EH (cell line): Measurements from ENCODE around the gene COL4A2.
A peak's percentile ranks its signal among the peaks of the same experiment; 100 is the strongest.

Source experiments
- DNase-seq: peaks from one replicate; pipeline ENCODE4 v3.0.0-alpha.2; 2015; ENCODE audit warnings: low read depth

The COL4A2 gene

DNA sequence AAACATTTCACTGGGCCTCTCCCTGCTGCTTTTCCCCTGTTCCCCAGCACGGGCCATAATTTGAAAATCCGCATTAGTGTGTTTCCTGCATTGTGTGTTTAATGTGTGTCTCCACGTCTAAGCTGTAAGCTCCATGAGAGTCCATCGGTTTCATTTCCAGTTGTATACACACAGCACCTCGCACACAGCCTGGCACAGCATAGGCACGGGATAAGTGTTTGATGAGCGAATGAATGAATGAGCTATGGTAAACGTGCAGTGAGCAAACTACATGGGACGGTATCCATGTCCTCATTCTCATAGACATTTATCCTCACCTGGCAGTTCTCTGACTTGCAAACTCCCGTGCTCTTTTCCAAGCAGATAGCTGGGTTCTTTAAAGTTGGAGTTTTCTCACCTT is 148.4 kb downstream of the COL4A2 start:
- no peak for DNase-seq

DNA sequence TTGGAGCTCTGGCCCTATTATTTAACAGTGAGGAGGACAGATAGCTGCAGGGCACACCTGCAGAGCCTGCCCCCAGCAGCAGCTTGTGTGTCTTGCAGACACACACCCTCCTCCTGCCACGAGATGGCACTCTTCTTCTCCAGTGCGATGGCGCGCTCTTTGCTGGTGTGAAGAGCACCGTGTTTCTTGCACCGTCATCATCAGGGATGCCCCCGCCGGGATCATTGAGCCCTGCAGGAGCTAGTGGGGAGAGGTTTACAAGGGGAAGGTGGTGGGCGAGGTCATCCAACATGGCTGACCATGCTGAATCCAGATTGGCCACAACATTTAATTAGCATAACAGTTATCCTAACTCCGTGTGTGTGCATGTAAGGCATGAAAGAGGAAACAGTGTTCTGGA is 148.9 kb downstream of the COL4A2 start:
- peak; percentile 46 for DNase-seq

DNA sequence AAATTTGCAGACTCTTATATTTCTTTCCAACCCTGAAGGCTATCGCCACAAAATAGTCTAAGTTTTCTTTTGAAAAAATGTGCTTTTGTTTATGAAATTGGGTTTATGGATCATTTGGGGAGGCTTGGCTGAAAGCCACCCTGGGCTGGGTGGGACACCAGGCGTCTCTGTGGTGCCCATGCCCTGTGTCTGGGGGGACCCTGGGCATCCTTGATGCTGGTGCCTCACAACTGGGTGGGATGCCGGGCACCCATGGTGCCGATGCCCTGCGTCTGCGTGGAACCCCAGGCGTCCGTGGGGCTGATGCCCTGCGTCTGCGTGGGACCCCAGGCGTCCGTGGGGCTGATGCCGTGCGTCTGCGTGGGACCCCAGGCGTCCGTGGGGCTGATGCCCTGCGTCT is 149.5 kb downstream of the COL4A2 start:
- no peak for DNase-seq

DNA sequence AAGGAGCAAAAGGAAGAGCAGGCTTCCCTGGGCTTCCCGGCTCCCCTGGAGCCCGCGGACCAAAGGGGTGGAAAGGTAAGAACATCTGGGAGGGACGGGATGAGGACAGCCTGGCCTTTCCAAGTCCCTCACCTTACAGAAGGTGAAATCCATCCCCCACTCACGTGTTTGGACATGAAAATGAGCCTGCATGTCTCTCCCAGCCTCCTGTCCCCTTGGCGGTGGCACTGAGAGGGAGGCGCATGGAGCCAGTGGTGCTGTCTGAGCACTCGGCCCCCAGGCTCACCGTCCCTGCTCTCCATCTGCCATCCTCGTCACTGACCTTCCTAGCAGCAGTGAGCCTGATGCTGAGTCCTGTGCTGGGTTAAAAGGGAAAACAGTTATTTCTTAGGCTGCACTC is 150.3 kb downstream of the COL4A2 start:
- DNase-seq, result no peak

DNA sequence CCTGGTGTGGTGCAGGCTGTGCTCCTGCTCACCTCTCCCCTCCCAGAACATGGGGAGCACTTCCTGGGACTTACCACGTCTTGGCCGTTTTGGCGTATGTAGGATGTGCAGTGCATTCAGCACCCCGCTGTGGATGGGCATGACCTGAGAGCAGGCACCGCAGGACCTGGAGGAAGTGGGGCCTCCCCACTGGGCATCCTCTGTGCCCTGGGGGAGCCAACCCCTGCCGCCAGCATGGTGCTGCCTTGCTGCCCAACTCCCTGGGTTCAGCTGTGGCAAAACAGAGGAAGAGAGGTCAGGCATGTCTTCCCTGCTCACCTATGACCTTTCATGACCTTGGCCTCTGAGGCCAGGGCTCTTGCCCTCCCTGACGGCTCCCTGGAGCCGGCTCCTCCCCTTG is 150.9 kb downstream of the COL4A2 start:
- DNase-seq, result no peak

DNA sequence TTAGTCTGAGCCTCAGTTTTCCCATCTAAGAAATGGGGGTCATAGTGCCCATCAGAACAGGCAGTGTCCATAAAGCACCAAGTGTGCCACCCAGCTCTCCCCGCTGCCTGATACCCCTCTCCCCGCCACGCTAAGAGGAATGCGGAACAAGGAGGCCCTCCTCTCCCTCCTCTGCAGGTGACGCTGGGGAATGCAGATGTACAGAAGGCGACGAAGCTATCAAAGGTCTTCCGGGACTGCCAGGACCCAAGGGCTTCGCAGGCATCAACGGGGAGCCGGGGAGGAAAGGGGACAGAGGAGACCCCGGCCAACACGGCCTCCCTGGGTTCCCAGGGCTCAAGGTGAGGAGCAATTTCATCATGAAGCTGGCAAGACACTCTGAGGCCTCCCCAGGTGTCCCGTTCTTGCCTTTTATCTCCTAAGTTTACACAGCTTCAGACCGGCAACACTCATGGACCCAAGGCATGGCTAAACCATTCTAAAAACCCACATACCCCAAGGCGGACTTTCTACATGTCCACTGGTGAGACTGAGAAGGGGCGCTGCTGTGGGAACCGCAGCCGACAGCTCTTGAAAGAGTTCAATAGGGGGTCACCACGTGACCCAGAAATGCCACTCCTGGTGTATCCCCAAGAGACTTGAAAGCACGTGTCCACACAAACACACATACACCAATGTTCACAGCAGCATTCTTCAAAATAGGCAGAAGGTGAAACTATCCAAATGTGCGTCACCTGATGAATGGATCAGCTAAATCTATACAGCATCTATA is 151.7 kb downstream of the COL4A2 start:
- DNase-seq, result no peak

DNA sequence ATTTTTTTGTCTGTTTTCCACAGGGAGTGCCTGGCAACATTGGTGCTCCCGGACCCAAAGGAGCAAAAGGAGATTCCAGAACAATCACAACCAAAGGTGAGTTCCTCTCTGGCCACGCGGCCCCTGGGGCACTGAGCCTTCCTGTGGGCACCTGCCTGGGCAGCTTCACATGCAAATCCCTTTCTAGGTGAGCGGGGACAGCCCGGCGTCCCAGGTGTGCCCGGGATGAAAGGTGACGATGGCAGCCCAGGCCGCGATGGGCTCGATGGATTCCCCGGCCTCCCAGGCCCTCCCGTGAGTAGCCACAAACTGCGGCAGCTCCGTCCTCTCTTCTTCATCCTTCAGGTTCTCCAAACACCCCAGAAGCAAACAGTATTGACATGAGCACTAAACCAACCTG is 155.0 kb downstream of the COL4A2 start:
- no peak for DNase-seq

DNA sequence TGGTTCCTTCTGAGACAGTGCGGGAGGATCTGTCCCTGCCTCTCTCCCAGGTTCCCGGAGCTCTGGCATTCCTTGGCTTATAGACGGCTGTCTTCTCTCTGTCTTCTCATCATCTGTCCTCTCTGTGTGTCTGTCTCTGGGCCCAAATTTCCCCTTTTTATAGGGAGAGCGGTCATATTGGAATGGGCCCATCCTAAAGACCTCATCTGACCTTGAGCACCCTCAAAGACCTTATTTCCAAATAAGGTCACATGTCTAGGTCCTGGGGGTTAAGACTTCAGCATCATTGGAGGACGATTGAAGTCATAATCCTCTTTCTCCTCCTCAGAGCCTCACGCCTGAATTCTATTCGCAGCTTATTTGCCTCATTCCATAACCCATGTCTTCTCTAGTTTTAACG is 156.1 kb downstream of the COL4A2 start:
- DNase-seq, result no peak

DNA sequence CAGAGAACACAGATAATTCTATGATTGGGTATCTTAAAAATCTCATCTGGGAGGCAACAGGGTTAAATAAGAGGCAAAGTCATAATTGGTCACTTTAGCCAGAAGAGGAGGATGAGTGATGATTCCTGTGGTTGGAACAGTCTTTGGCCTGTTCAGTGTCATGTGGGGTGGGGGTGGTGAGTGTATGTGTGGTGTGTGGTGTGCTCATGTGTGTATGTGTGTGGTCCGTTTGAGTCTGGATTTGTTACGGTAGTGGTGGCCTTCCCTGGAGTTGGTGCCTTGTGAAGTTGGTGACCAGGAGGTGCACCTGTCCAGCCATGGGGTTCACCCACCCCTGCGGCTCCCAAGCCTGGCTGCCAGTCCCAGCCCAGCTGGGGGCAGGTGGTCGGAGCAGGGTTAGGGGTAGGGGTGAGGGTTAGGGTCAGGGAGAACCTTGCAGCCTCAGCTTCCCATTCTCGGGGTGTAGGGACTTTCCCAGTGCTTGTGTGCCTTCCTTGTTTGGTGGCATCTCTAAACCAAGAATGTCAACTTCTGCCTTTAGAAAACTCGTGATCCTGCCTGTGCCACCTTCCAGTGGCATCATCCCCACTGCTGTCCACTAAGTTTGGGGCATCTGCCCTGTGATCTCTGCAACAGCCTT is 156.9 kb downstream of the COL4A2 start:
- peak; percentile 40 for DNase-seq

DNA sequence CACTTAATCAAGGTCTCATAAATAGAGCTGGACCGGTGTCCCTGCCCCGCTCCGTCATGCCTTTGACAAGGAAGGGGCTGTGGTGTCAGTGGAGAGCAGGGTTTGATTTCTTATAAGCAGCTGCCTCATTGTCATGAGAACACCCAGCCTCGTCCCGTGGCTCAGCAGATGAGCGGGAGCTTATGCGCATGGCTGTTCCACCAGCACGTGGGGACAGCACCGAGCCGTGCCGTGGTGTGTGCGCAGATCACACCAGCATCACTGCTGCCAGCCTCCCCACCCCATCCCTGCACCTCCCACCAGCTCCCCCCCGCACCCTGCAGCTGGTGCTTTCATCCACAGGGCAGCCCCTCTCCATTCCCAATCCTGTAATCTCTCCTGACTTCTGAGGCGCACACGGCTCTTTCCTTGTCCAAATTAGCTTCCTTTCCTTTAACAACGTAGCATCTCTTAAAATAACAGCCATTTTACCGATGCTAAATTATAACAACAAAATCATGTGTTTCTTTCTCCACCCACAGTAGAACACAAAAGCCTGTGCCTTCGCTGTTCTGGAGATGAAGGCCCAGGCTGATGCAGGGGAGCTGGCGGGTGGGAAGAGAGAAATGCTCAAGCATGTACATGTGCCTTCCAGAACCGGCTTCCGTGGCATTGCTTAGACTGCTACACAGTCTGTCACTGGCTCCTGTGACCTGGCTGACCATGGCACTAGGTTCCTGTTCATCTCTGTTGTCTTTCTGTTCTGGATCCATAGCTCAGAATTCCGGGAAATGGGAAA is 157.7 kb downstream of the COL4A2 start:
- no peak for DNase-seq

DNA sequence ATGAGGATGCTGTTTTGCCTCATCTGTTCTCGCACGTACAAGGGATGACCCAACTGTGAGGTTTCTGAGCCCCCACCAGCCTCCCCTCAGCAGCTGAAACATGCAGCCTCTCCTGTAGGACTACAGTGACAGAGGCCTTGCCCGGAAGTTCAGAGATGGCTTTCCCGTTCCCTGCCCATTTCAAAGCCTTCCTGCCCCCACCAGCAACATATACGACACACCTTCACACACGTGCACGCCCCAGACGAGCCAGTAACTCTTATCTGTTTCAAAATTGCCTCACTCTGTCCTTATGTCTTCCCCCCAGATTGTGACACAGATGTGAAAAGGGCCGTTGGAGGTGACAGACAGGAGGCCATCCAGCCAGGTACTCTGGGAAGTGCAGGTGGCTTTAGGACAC is 158.6 kb downstream of the COL4A2 start:
- no peak for DNase-seq

DNA sequence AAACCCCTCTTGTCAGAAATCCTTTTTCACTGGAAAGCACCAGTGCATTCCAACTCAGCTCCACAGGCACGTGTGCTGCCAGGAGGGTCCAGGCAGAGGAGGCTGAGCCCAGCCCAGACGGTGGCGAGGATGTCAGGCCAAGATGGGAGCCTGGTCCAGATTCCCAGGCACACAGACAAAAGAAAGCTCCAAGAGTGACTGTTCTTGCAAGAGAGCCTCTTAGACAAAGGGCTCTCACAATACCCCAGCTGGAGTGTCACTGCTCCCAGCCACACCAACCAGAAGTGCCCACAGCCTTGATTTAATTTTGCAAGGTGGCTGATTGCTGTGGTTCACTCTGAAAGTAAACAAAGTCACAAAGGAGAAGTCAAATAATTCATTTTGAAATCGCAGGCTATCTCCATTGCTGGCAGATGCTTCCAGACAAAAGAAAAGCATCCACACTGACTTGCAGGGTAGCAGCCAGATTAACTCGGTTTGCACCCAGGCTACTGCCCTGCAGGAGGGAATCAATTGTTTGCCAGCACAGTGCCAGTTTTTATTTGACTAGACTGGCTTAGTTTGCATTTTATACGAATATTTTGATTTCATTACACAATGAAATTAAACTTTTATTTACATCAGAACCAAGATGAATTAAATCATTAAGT is 159.3 kb downstream of the COL4A2 start:
- DNase-seq, result no peak

DNA sequence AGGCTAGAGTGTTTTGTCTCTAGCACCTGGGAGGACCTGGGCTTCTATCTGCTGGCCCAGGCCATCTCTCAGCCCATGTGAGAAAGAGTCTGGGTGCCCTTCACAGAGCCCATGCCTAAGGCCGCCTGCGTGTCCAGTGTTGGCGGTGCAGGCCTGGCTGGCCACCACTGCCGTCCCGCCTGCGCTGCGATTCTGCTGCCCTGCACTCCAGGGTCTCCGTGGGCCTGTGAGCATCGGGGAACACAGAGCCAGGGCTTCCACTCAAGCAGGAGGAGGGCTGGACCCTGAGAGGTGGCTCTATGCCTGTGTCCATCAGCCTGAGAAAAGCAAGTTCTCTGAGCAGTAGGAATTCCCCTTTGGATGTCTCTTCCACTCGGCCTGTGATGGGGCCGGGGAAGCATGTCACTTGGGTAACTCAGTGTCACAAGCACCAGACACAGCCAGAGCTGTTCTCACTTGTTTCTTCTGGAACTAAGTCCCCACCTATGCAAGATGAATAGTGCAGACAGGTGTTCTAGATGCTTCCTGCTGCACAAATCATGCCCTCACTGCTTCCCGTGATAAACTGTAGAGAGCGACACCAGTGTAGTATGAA is 160.5 kb downstream of the COL4A2 start:
- DNase-seq, result no peak

DNA sequence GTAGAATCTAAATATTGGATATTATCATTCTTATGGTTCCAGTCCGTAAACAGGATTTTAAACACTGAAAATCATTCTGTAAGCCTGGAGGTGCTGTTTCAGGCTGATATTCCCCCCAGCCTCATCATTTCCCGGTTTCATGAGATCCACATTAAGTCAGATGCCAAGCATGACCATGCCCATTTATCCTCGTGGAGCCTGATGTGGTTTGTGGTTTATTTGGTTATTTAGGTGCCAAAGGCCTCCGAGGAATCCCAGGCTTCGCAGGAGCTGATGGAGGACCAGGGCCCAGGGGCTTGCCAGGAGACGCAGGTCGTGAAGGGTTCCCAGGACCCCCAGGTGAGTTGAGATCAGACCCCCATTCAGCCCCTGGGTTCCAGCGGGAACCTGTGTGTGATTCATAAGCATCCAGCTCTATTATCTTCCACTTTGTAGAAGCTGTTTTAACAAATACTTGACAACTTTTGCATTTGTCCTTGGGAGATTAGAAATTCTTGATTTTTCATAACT is 162.0 kb downstream of the COL4A2 start:
- no peak for DNase-seq

DNA sequence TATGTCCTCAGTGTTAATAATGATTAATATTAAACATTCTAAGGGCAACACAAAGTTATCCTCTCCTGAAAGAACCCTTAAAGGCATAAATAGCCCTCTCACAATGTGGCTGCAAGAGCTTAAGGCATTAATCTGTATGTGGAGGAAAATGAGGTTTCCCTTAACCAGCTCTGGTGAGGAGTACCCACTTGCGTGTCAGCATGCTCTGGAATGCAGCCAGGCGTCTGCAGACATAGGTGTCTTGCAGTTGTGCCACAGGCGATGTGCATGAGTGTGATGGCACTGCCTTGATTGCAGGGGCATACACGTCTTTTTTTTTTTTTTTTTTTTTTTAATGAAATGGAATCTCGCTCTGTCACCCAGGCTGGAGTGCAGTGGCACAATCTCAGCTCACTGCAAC is 162.5 kb downstream of the COL4A2 start:
- no peak for DNase-seq

DNA sequence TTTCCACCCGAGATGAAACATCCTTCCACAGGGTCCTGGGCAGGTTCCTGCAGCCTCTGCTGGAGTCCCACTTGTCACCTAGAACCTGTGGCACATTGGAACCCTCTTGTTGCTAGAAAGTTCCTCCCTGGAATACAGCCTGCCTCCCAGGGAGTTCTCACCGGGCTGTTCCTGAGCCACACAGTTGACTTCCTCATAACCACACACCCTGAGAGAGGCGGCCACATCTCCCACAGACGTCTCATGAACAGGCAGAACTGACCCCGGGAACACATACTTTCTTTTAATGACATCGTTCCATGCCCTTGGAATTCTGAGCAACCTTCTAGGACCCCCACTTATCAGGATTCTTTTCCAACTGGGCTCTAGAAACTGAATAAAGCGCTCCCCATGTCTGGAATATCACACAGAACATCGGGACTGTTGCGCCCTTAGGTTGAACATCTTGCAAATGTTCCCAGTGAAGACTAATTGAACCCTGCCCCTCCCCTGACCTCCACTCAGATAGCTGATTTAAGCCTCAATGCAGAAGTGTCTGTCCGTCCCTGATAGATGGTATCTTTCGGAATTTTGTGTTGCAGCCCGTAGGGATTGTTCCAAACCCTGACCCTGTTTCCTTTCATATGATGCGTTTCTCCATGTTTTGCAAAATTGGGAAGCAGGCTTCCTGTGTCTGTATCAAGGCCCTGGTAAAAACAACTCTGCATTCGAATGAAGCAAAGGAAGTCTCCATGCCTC is 163.4 kb downstream of the COL4A2 start:
- DNase-seq, result no peak

DNA sequence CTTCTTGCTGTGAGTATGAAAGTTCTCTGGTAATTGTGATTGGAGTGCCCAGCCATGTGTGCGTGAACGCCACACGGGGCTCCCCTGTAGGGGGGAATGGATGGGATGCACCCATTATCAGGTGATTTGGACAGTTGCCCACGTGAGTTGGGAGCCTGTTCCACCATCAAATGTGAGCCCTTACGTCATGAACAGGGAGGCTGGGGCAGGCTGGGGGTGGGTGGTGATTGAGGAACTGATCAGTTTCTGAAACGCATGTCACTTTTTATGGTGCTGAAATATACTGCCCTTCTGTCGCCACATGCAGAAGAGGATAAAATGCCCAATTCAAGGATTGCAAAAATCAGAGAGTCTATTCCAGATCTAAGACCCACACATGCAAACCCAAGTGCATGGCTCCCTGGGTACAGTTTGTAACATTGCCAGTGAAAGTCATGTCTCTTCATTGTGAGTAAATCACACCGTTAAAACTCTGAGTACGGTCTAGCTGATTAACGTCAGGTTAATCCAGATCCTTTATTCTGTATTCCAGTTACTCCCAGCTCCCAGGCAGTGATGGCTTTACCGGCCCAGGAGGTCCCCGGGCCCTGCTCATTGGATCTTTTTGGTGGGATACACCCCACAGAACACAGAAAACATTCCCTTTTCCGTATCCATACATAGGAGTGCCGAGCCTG is 164.2 kb downstream of the COL4A2 start:
- DNase-seq, result no peak

DNA sequence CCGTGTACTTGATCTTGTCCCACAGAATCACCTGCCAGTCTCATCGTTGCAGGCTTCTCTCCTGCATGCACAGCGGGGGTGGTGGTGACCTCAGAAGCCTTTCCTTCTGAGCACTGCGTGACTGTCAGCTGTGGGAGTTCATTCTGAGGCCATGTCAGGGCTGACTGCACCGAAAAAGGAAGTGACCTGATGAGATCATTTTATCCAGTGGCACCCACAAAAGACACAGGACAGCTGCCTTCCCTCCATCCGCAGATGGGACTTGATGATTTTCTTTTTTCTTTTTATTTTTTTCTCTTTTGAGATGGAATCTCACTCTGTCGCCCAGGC is 164.7 kb downstream of the COL4A2 start:
- peak; percentile 58 for DNase-seq

DNA sequence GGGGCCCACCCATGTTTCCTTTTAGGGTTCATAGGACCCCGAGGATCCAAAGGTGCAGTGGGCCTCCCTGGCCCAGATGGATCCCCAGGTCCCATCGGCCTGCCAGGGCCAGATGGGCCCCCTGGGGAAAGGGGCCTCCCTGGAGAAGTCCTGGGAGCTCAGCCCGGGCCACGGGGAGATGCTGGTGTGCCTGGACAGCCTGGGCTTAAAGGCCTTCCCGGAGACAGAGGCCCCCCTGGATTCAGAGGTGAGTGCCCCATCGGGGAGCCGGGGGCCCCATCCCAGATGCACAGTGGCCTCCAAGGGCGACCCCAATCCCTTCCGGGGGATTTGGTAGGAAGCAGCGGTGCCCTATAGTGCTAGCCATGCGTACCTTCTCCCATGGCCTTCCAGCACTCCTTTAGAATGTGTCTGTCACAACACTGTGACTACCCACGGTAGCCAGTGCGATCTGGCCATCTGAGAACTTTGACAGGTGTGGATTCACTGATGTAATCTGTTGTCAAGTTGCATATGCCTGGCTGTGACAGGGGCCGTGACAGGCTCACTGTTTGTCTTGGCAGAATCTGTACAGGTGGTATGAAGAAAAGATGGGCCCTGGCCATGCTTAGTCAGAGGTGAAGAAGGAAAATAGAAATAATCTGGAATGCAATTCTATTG is 165.9 kb downstream of the COL4A2 start:
- DNase-seq, result no peak

DNA sequence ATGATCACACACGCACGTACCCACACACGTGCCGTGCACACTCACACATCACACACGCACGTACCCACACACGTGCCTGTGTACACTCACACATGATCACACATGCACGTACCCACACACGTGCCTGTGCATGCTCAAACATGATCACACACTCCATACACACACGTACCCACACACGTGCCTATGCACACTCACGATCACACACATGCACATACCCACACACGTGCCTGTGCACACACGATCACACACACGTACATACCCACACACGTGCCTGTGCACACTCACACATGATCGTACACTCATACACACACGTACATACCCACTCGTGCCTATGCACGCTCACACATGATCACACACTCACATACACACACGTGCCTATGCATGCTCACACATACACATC is 167.6 kb downstream of the COL4A2 start:
- no peak for DNase-seq
